CD14-positive monocyte (primary cell): ENCODE results near the gene LAMC1. TPM values are rescaled to one million over a fixed set of nuclear protein-coding genes. Genes with fewer than 3 reads are reported as not detected.
A peak's percentile ranks its signal among the peaks of the same experiment; 100 is the strongest.

Experiments used
- DNase-seq, 3 donors: peaks; one replicate each; pipeline ENCODE4 v3.0.0-alpha.2; 2011 to 2022
- H2AFZ ChIP-seq: 2 replicates; pipeline ENCODE4 v1.6.0; 2012; ENCODE audit warnings: mild to moderate bottlenecking, low read depth, low read length, inconsistent platforms; ENCODE audit not compliant: insufficient read depth, poor library complexity, severe bottlenecking
- H3K27ac ChIP-seq, 2 donors: 1 replicate in 1 of 2; 2 replicates in 1 of 2; pipeline ENCODE4 v1.5.1; 2012 to 2013; ENCODE audit warnings: low read length in 2 of 2, control low read depth in 1 of 2, inconsistent platforms in 1 of 2, low read depth in 1 of 2, mild to moderate bottlenecking in 1 of 2
- H3K27me3 ChIP-seq, 2 donors: one replicate each; pipeline versions ENCODE4 v1.6.0 to v1.6.1; 2011 to 2013; ENCODE audit warnings: low read length in 2 of 2; ENCODE audit not compliant: control insufficient read depth in 2 of 2, insufficient read depth in 2 of 2
- H3K36me3 ChIP-seq, 2 donors: replicated peaks in 1 of 2; 1 replicate in 1 of 2; 2 replicates in 1 of 2; pipeline versions ENCODE4 v1.5.1 to v1.6.1; 2012 to 2013; ENCODE audit warnings: low read length in 2 of 2, control low read depth in 1 of 2, inconsistent platforms in 1 of 2, mild to moderate bottlenecking in 1 of 2; ENCODE audit not compliant: insufficient read depth in 2 of 2, control insufficient read depth in 1 of 2
- H3K4me1 ChIP-seq, 2 donors: 1 replicate in 1 of 2; 2 replicates in 1 of 2; pipeline versions ENCODE4 v1.5.1 to v1.6.1; 2012 to 2013; ENCODE audit warnings: low read length in 2 of 2, control low read depth in 1 of 2, inconsistent platforms in 1 of 2, mild to moderate bottlenecking in 1 of 2, moderate library complexity in 1 of 2; ENCODE audit not compliant: insufficient read depth in 2 of 2, control insufficient read depth in 1 of 2
- H3K4me2 ChIP-seq: replicated peaks from 2 replicates; pipeline ENCODE3; 2012; ENCODE audit warnings: low read length, moderate library complexity, mild to moderate bottlenecking; ENCODE audit not compliant: poor library complexity, severe bottlenecking; ENCODE audit errors: extremely low read depth
- H3K4me3 ChIP-seq, 3 experiments: fragments of 200-600 bp in 1 of 3; sonication (generic) in 1 of 3; replicated peaks in 1 of 3; 1 replicate in 2 of 3; 2 replicates in 1 of 3; pipeline ENCODE4 v1.5.1; 2011 to 2013; ENCODE audit warnings: low read length in 3 of 3, mild to moderate bottlenecking in 3 of 3, control low read depth in 2 of 3, low read depth in 2 of 3, inconsistent platforms in 1 of 3, moderate library complexity in 1 of 3
- H3K79me2 ChIP-seq: 2 replicates; pipeline ENCODE4 v1.6.0; 2012; ENCODE audit warnings: mild to moderate bottlenecking, control low read depth, inconsistent platforms, low read length, moderate library complexity; ENCODE audit not compliant: insufficient read depth
- H3K9ac ChIP-seq: 2 replicates; pipeline ENCODE4 v1.6.0; 2017; ENCODE audit warnings: low read length, mild to moderate bottlenecking; ENCODE audit not compliant: insufficient read depth, poor library complexity, severe bottlenecking
- H3K9me3 ChIP-seq, 2 donors: replicated peaks in 1 of 2; 1 replicate in 1 of 2; 2 replicates in 1 of 2; pipeline versions ENCODE4 v1.5.1 to v1.6.1; 2012 to 2013; ENCODE audit warnings: low read length in 2 of 2, control low read depth in 1 of 2; ENCODE audit not compliant: control insufficient read depth in 1 of 2, insufficient read depth in 1 of 2
- H4K20me1 ChIP-seq: 2 replicates; pipeline ENCODE4 v1.6.0; 2012; ENCODE audit warnings: mild to moderate bottlenecking, low read length, control low read depth, moderate library complexity; ENCODE audit not compliant: insufficient read depth
- H3K27ac Mint-ChIP-seq, 7 donors: one replicate each; pipeline ENCODE4 v1.8.0; 2020; ENCODE audit warnings: mild to moderate bottlenecking in 7 of 7, mixed read lengths in 7 of 7, moderate library complexity in 6 of 7, inconsistent platforms in 2 of 7
- H3K27me3 Mint-ChIP-seq, 3 donors: one replicate each; pipeline ENCODE4 v1.8.0; 2021 to 2022; ENCODE audit warnings: low read depth in 3 of 3, mild to moderate bottlenecking in 3 of 3, mixed read lengths in 3 of 3, moderate library complexity in 3 of 3, inconsistent platforms in 1 of 3
- H3K36me3 Mint-ChIP-seq, 2 donors: one replicate each; pipeline ENCODE4 v1.8.0; 2020; ENCODE audit warnings: mixed read lengths in 2 of 2, inconsistent platforms in 1 of 2, mild to moderate bottlenecking in 1 of 2
- H3K4me1 Mint-ChIP-seq: one replicate; pipeline ENCODE4 v1.8.0; 2020; ENCODE audit warnings: mild to moderate bottlenecking, mixed read lengths
- H3K4me3 Mint-ChIP-seq, 2 donors: one replicate each; pipeline ENCODE4 v1.8.0; 2020; ENCODE audit warnings: mild to moderate bottlenecking in 2 of 2, mixed read lengths in 2 of 2, moderate library complexity in 1 of 2
- H3K9me3 Mint-ChIP-seq, 7 donors: one replicate each; pipeline ENCODE4 v1.8.0; 2020 to 2022; ENCODE audit warnings: mixed read lengths in 7 of 7, mild to moderate bottlenecking in 6 of 7, moderate library complexity in 6 of 7, inconsistent platforms in 2 of 7
- WGBS: methylation state at CpG from one replicate; pipeline ENCODE4 v1.1.5; 2013; ENCODE audit warnings: missing lambda C conversion rate; ENCODE audit not compliant: insufficient coverage; 5-methylcytosine and 5-hydroxymethylcytosine counted together
- intact Hi-C, 2 donors: fragments of 100-400 bp; cut with micrococcal nuclease; formaldehyde crosslinking; loops; one replicate each; pipeline versions ENCODE4 v1.15.0 to v1.15.1; 2023
- polyA plus RNA-seq, 3 donors: library from polyadenylated mRNA; depleted of rRNA in 1 of 3; unstranded in 2 of 3; stranded (reverse) in 1 of 3; fragments of 300-500 nt in 2 of 3; fragments of >200 nt in 1 of 3; fragmentation: Illumina TruSeq in 2 of 3; gene quantifications; 1 replicate in 2 of 3; 2 replicates in 1 of 3; pipeline ENCODE4 v1.2.3, GENCODE V29; 2012 to 2021
- TF ChIP-seq, protein P1 (sequence below): fragments of 200-600 bp; IDR thresholded peaks from one replicate; pipeline ENCODE4 v1.8.0; 2022; ENCODE audit warnings: antibody characterized with exemption, mild to moderate bottlenecking

LAMC1 gene
- polyA plus RNA-seq, 3 donors, result 0.34 to 1.7 (median 0.95) TPM

DNA sequence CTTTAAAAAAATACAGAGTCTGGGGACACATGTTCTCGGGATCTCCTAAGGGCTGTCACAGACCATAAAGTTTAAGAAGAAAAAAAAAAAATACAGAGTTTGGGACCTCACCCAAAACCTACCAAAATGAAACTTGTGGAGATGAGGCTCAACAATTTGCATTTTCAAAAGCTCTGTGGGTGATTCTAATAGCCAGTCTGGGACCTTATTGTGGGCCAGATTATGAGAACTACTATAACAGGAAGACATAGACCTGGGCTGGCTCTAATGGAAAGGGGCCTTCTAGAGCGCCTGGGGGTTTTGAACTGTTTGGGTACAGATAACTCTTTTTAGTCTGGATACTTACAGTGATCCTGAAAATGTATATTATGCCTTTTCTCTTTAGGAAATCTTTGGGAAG is 69.1 kb downstream of the LAMC1 start:
- no peaks in the 10 kb centered on the region for H3K4me1 ChIP-seq
- H3K27me3 Mint-ChIP-seq, result peaks cover 0 to 2% (median 2%) of the 10 kb centered on the region in 3 donors
- intact Hi-C loops, result no loop called here
- no peaks in the 10 kb centered on the region for H3K36me3 Mint-ChIP-seq
- TF ChIP-seq, protein P1, sequence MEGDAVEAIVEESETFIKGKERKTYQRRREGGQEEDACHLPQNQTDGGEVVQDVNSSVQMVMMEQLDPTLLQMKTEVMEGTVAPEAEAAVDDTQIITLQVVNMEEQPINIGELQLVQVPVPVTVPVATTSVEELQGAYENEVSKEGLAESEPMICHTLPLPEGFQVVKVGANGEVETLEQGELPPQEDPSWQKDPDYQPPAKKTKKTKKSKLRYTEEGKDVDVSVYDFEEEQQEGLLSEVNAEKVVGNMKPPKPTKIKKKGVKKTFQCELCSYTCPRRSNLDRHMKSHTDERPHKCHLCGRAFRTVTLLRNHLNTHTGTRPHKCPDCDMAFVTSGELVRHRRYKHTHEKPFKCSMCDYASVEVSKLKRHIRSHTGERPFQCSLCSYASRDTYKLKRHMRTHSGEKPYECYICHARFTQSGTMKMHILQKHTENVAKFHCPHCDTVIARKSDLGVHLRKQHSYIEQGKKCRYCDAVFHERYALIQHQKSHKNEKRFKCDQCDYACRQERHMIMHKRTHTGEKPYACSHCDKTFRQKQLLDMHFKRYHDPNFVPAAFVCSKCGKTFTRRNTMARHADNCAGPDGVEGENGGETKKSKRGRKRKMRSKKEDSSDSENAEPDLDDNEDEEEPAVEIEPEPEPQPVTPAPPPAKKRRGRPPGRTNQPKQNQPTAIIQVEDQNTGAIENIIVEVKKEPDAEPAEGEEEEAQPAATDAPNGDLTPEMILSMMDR, result no peak
- H3K9me3 ChIP-seq, result no peaks in the 10 kb centered on the region
- H3K4me3 Mint-ChIP-seq, result no peak overlapping the region
- no peak overlapping the region for H3K9ac ChIP-seq
- H3K4me1 Mint-ChIP-seq, result no peaks in the 10 kb centered on the region
- H3K27ac ChIP-seq, result no peak overlapping the region
- DNase-seq, result no peak
- no peaks in the 10 kb centered on the region for H4K20me1 ChIP-seq
- WGBS, result no CpG with 5 or more reads among the region's 2 CpGs
- no peaks in the 10 kb centered on the region for H3K36me3 ChIP-seq
- H3K4me3 ChIP-seq, result no peak overlapping the region
- H3K9me3 Mint-ChIP-seq, result no peaks in the 10 kb centered on the region
- H2AFZ ChIP-seq, result no peak overlapping the region
- no peak overlapping the region for H3K27ac Mint-ChIP-seq
- H3K4me2 ChIP-seq, result no peak overlapping the region
- H3K27me3 ChIP-seq, result no peaks in the 10 kb centered on the region
- H3K79me2 ChIP-seq, result no peaks in the 10 kb centered on the region

DNA sequence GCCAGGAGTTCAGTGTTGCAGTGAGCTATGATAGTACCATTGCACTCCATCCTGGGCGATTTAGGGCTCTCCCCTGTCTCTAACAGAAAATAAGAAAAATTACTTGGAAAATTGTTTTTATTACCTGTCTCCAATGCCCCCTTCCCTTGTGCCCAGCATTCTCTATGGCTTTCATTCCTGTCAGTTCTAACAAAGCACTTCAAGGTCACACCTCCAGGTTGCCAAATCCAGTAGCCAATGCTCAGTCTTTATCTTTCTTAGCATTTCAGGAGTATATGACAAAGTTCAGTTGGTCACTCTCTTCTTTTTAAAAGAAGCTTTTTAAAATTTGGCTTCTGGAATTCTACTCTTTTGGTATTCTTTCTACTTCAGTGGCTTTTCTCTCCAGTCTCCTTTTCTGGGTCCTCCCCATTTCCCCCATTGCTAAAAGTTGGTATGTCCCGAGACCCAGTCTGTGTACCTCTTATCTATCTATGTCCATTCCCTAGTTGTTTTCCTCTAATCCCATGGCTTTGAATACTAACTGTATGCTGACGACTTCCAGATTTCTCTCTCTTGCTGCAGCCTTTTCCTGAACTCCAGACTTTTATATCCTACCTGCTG is 69.9 kb downstream of the LAMC1 start:
- no peak overlapping the region for H3K27ac Mint-ChIP-seq
- no peak overlapping the region for H2AFZ ChIP-seq
- TF ChIP-seq, protein P1, result no peak
- no peaks in the 10 kb centered on the region for H3K4me1 ChIP-seq
- H3K27me3 ChIP-seq, result no peaks in the 10 kb centered on the region
- no peak overlapping the region for H3K4me3 ChIP-seq
- DNase-seq, result no peak
- no peaks in the 10 kb centered on the region for H3K9me3 ChIP-seq
- H3K27me3 Mint-ChIP-seq, result peaks cover 0 to 2% (median 2%) of the 10 kb centered on the region in 3 donors
- H3K9ac ChIP-seq, result no peak overlapping the region
- no peaks in the 10 kb centered on the region for H4K20me1 ChIP-seq
- H3K36me3 Mint-ChIP-seq, result no peaks in the 10 kb centered on the region
- no peaks in the 10 kb centered on the region for H3K79me2 ChIP-seq
- intact Hi-C loops, result no loop called here
- H3K4me2 ChIP-seq, result no peak overlapping the region
- H3K4me3 Mint-ChIP-seq, result peak overlapping the region in 1 of 2 donors; percentile 31
- no peak overlapping the region for H3K27ac ChIP-seq
- H3K9me3 Mint-ChIP-seq, result no peaks in the 10 kb centered on the region
- WGBS, result 100% methylated on average over 2 of the region's 3 CpGs
- H3K36me3 ChIP-seq, result no peaks in the 10 kb centered on the region
- no peaks in the 10 kb centered on the region for H3K4me1 Mint-ChIP-seq
